ENCODE data around the gene EPM2A.

DNA sequence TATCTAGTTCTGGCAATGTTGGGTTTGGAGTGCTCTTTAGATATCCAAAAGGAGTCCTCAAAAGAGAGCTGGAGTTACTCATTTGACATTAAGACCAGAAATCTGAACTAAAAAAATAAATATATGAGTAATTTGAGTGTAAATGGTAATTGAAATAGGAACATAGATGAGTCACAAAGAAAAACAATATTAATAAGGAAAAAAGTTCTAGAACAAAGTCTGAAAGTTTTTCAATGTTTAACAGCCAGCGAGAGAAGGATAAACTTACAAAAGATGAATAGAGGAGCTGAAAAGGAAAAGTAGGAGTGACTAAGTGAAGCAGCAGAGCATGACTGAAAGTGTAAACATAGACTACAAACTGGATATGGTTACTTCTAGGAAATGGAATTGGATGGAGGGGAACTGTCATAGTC, 46.8 kb downstream of the EPM2A start:
- TF ChIP-seq, protein P1, sequence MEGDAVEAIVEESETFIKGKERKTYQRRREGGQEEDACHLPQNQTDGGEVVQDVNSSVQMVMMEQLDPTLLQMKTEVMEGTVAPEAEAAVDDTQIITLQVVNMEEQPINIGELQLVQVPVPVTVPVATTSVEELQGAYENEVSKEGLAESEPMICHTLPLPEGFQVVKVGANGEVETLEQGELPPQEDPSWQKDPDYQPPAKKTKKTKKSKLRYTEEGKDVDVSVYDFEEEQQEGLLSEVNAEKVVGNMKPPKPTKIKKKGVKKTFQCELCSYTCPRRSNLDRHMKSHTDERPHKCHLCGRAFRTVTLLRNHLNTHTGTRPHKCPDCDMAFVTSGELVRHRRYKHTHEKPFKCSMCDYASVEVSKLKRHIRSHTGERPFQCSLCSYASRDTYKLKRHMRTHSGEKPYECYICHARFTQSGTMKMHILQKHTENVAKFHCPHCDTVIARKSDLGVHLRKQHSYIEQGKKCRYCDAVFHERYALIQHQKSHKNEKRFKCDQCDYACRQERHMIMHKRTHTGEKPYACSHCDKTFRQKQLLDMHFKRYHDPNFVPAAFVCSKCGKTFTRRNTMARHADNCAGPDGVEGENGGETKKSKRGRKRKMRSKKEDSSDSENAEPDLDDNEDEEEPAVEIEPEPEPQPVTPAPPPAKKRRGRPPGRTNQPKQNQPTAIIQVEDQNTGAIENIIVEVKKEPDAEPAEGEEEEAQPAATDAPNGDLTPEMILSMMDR (IDR thresholded peaks at IDR 0.05; ENCODE audit: low read depth, low read length, poor library complexity, severe bottlenecking) = no peak
- no peak for TF ChIP-seq EZH2phosphoT487 (IDR thresholded peaks at IDR 0.05; ENCODE audit: borderline replicate concordance, low read length)

Measured in DOHH2 (cell line).